ENCODE measurements around the gene PRSS57. TPM values are rescaled to one million over a fixed set of nuclear protein-coding genes. Genes with fewer than 3 reads are reported as not detected.

PRSS57 gene
- total and polyA plus RNA-seq, 2 of the 4 experiments (the other 2 are of a cell fraction): not detected

- Histone ChIP-seq H2AFZ (replicated peaks; ENCODE audit: low read length, poor library complexity) (no peak overlapping the region), H2AK9ac (replicated peaks; ENCODE audit: low read depth, low read length, poor library complexity) (no peak overlapping the region), H2BK5ac (ENCODE audit: low read depth, low read length, poor library complexity, severe bottlenecking) (no peak overlapping the region), H3K9me3 (ENCODE audit: control insufficient read depth, insufficient read depth, low read length) (no peaks in the 10 kb centered on the region), H3K36me3 (ENCODE audit: control insufficient read depth, insufficient read depth, low read length) (peaks cover 2% of the 10 kb centered on the region; the same call in 1 of the 2 replicates), H3K9ac (ENCODE audit: low read depth, low read length) (no peak overlapping the region), H2BK15ac (ENCODE audit: low read depth, low read length) (no peak overlapping the region), H3K4me2 (ENCODE audit: low read depth, low read length) (no peak overlapping the region), H3K18ac (ENCODE audit: low read depth, low read length) (no peak overlapping the region), H3K23ac (ENCODE audit: low read depth, low read length) (no peak overlapping the region), H3K14ac (replicated peaks; ENCODE audit: low read depth, low read length) (no peak overlapping the region), H3K56ac (ENCODE audit: extremely low read depth, insufficient read depth, low read length) (no peak overlapping the region), H3K27ac (ENCODE audit: insufficient read depth, low read length) (no peak overlapping the region), H3K4me3 (ENCODE audit: insufficient read depth, low read depth, low read length) (no peak overlapping the region), H4K20me1 (ENCODE audit: insufficient read depth, low read length) (peaks cover 6% of the 10 kb centered on the region), H2BK120ac (ENCODE audit: low read depth, low read length) (no peak overlapping the region), H4K91ac (ENCODE audit: insufficient read depth, low read depth, low read length) (no peak overlapping the region), H4K8ac (ENCODE audit: low read depth in 2 of 2, low read length in 2 of 2) (no peak overlapping the region), H3K4me1 (ENCODE audit: control insufficient read depth, insufficient read depth, low read length) (peaks cover 3% of the 10 kb centered on the region; the same call in 1 of the 2 replicates), H3K4ac (ENCODE audit: low read depth, low read length) (no peak overlapping the region), H4K5ac (ENCODE audit: low read depth, low read length) (no peak overlapping the region), H2BK20ac (ENCODE audit: low read depth, low read length) (no peak overlapping the region), H3K27me3 (ENCODE audit: control insufficient read depth, insufficient read depth, low read length) (no peaks in the 10 kb centered on the region), H3K79me1 (ENCODE audit: low read depth in 1 of 2, low read length in 2 of 2) (peaks cover 0 to 19% of the 10 kb centered on the region in 2 experiments; a peak in 2 of 4 replicates), H2AK5ac (ENCODE audit: low read depth, low read length) (no peak overlapping the region), H3K9me1 (ENCODE audit: insufficient read depth, low read length) (peaks cover 3% of the 10 kb centered on the region)
- 78% methylated on average over 12 of the region's 31 CpGs; no CpG with 5 or more reads in 1 of the 2 experiments for WGBS, 2 experiments (ENCODE audit: extremely low coverage in 2 of 2, insufficient read length in 1 of 2)
- no peak for TF ChIP-seq CTCF (conservative IDR thresholded peaks at IDR 0.05; ENCODE audit: low read depth, low read length)
- TF ChIP-seq NFE2L2 (IDR thresholded peaks at IDR 0.05; ENCODE audit: low read depth, low read length): no peak
- TF ChIP-seq MAFK (IDR thresholded peaks at IDR 0.05; ENCODE audit: low read depth, low read length): no peak
- in situ Hi-C loops (cut with MboI; ENCODE audit: low sequenced_read_pairs) (no loop called here), dilution Hi-C loops (cut with HindIII; ENCODE audit: low sequenced_read_pairs, unreplicated experiment) (no loop called here), intact Hi-C loops (cut with micrococcal nuclease) (no loop called here)
- DNase-seq (no peak), ATAC-seq (ENCODE audit: low read depth) (no peak)
- ChIA-PET CTCF (no interaction called here), POLR2A (ENCODE audit: unreplicated experiment) (interaction anchor here (0.6 kb wide), 1 partner anchor 28 kb away, joined by 3 read pairs; no protein-coding TSS in a partner anchor)
- BruUV-seq (replicated peaks): no TSS peak
Observed at GRCh38 chr19:685454-685931, 9.8 kb downstream of the PRSS57 start.

Data from IMR-90 (cell line).